OCI-M2 (cell line): Measurements from ENCODE around the gene MTHFD1L.

Source experiments
- DNase-seq: peaks from one replicate; lab custom pipeline; 2025; ENCODE audit not compliant: unreplicated experiment; lab: John Stamatoyannopoulos, UW

The MTHFD1L gene

GRCh38 chr6:150865043-150865405, 478 bp upstream of the MTHFD1L start:
- no peak for DNase-seq

GRCh38 chr6:150866147-150866990, 867 bp downstream of the MTHFD1L start:
- no peak for DNase-seq

- no peak for DNase-seq
Measured at GRCh38 chr6:150866991-150867501, 1.5 kb downstream of the MTHFD1L start.

GRCh38 chr6:150868759-150869158, 3.3 kb downstream of the MTHFD1L start:
- no peak for DNase-seq

- no peak for DNase-seq
Measured at GRCh38 chr6:150874179-150874578, 8.7 kb downstream of the MTHFD1L start.

- DNase-seq = no peak
Measured at GRCh38 chr6:150875841-150876240, 10.3 kb downstream of the MTHFD1L start.

- DNase-seq = no peak
Measured at GRCh38 chr6:150876598-150876997, 11.1 kb downstream of the MTHFD1L start.

GRCh38 chr6:150877928-150878327, 12.4 kb downstream of the MTHFD1L start:
- no peak for DNase-seq

- DNase-seq = no peak
Measured at GRCh38 chr6:150878347-150879213, 13.1 kb downstream of the MTHFD1L start.

GRCh38 chr6:150880336-150880735, 14.8 kb downstream of the MTHFD1L start:
- no peak for DNase-seq

- no peak for DNase-seq
Measured at GRCh38 chr6:150881911-150882481, 16.5 kb downstream of the MTHFD1L start.

GRCh38 chr6:150883521-150883920, 18.0 kb downstream of the MTHFD1L start:
- no peak for DNase-seq

- DNase-seq = no peak
Measured at GRCh38 chr6:150886155-150886554, 20.7 kb downstream of the MTHFD1L start.

- DNase-seq = no peak
Measured at GRCh38 chr6:150887978-150888563, 22.6 kb downstream of the MTHFD1L start.

- DNase-seq = no peak
Measured at GRCh38 chr6:150890346-150890745, 24.8 kb downstream of the MTHFD1L start.

- peak; percentile 29 for DNase-seq
Measured at GRCh38 chr6:150891888-150892485, 26.5 kb downstream of the MTHFD1L start.

- no peak for DNase-seq
Measured at GRCh38 chr6:150894191-150894744, 28.8 kb downstream of the MTHFD1L start.

- DNase-seq = no peak
Measured at GRCh38 chr6:150894935-150895552, 29.5 kb downstream of the MTHFD1L start.

GRCh38 chr6:150895928-150896632, 30.6 kb downstream of the MTHFD1L start:
- no peak for DNase-seq
